Mammary epithelial cell (primary cell): ENCODE results near the gene SOX10.
A peak's percentile ranks its signal among the peaks of the same experiment; 100 is the strongest.

Source experiments
- CTCF ChIP-seq, 2 donors: IDR thresholded peaks in 1 of 2; conservative IDR thresholded peaks in 1 of 2; 2 replicates each; pipeline ENCODE4 v1.5.1; 2011 to 2012; ENCODE audit warnings: inconsistent platforms in 2 of 2, low read length in 2 of 2, mild to moderate bottlenecking in 2 of 2, control low read depth in 1 of 2, low read depth in 1 of 2; ENCODE audit not compliant: insufficient read depth in 1 of 2; ENCODE audit errors: extremely low read depth in 1 of 2
- EZH2 ChIP-seq: IDR thresholded peaks from 2 replicates; pipeline ENCODE4 v1.6.1; 2012; ENCODE audit warnings: low read length, inconsistent platforms, borderline replicate concordance

- TF ChIP-seq CTCF (conservative IDR thresholded peaks at IDR 0.05 in 1 of 2, IDR thresholded peaks at IDR 0.05 in 1 of 2; ENCODE audit: extremely low read depth in 1 of 2, insufficient read depth in 1 of 2, low read depth in 1 of 2, low read length in 2 of 2) (peak in 1 of 2 donors; percentile 34), EZH2 (no peak)
Observed at GRCh38 chr22:37999640-38000272, 15.4 kb upstream of the SOX10 start.
